IPS-11a (cell line): Measurements from ENCODE around the gene SCP2.

Source experiments
- H3K4me3 ChIP-seq: one replicate; pipeline ENCODE4 v1.5.1; 2013; ENCODE audit warnings: low read depth, low read length, control low read depth

Gene SCP2

GRCh38 chr1:53079251-53079650 is 152.2 kb downstream of the SCP2 start:
- no peak overlapping the region for H3K4me3 ChIP-seq

- no peak overlapping the region for H3K4me3 ChIP-seq
These were observed 153.0 kb downstream of the SCP2 start for GRCh38 chr1:53080041-53080440.

GRCh38 chr1:53080769-53081168 is 153.7 kb downstream of the SCP2 start:
- no peak overlapping the region for H3K4me3 ChIP-seq

DNA sequence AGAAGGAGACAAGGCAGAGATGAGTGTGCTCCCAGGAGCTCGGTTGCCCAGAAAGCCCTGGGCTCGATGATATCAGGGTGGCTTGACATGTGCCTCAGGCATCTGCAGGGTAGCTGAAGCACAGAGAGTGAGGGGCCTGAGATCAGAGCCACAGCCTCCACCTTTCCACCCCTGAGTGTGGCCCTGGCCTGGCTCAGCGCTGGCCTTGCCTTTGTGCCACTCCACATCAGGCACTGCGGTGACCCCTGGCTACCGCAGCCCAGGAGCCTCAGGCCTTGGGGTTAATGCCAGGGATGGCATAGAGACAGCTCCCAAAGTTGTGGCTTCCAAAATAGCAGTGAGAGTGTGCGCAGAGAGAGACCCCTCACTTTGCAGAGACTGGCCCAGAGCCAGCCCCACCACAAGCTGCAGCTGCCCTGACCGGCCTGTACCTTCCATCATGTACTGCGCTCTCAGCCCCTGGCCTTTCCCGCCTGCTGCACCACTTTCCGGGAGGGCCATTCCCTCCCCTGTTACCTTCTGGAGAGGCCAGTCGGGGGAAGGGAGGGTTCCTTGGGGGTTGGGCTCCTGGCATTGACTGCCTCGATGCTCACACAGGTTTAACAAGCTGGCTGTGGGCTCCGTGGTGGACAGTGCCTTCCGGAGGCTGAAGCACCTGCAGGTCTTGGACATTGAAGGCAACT is 154.4 kb downstream of the SCP2 start:
- no peak overlapping the region for H3K4me3 ChIP-seq

DNA sequence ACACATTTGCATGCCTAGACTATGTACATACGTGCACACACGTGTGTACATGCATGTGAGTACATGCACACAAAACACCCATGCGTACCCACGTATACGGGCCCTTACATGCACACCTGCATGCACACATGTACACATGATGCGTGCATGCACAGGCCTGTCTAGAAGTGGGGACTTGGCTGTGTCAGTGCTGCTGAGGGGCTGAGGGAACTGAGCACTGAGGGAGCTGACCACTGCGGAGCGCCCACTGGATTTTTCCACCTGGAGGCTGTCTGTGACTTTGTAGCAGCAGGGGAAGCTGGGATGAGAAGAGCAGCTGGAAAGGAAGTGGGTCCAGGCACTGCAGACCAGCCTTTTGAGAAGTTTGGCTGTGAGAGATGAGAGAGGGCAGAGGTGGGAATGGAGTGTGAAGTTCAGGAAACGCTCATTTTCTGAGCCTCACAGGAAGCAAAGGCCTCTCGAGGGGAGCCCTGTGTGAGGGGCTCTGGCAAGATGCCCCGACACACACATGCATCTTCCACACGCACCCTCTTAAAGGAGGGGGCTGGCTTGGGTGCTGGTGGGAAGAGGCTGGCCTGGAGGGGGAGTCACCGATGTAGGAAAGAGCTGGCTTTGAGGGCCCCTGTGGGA is 155.9 kb downstream of the SCP2 start:
- H3K4me3 ChIP-seq: no peak overlapping the region

DNA sequence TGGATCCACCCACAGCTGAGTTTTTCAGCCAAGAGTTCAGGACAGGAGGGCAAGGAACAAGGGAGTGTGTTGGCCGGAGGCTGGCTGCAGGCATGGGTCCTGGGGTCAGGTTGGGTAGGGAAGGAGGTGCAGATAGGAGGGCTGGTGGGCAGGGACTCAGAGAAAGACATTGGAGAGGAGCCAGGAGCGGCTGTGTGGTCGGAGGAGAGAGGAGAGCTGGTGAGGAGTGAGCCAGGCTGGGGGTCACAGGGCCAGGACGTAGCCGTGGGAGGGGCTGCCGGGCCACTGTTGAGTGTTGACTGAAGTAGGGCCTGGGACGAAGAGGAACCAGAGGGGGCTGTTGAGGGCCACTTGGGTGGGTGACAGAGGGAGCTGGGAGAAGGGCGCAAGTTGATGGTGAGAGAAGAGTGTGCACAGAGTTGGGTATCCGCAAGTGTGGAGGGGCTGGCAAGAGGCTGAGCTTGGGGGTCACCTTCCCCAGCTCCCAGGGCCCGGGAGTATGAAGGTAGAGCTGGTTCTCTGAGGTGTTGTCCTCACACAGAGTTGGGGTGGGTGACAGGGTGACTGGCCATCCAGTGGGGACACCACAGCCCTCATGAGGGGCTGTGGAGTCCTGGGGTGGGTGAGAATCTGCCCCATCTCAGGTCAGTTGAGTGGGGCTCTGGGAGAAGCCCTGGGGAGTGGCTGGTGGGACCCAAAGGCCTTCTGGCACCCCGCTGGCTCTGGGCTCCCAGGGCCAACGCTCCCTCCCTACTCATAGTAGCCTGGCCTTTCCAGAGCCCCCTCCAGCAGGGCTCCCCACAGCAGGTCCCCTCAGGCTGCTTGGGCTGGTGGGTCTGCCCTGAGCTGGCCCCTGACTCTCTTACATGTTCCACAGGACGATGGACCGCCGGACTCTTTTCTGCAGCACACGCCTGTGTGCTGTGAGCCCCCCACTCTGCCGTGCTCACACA is 156.8 kb downstream of the SCP2 start:
- H3K4me3 ChIP-seq: no peak overlapping the region

DNA sequence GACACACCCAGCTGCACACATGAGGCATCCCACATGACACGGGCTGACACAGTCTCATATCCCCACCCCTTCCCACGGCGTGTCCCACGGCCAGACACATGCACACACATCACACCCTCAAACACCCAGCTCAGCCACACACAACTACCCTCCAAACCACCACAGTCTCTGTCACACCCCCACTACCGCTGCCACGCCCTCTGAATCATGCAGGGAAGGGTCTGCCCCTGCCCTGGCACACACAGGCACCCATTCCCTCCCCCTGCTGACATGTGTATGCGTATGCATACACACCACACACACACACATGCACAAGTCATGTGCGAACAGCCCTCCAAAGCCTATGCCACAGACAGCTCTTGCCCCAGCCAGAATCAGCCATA is 157.5 kb downstream of the SCP2 start:
- no peak overlapping the region for H3K4me3 ChIP-seq

GRCh38 chr1:53085405-53085804 is 158.3 kb downstream of the SCP2 start:
- H3K4me3 ChIP-seq: no peak overlapping the region

GRCh38 chr1:53086491-53087070 is 159.5 kb downstream of the SCP2 start:
- H3K4me3 ChIP-seq: no peak overlapping the region

- no peak overlapping the region for H3K4me3 ChIP-seq
These were observed 160.5 kb downstream of the SCP2 start for GRCh38 chr1:53087332-53088285.

DNA sequence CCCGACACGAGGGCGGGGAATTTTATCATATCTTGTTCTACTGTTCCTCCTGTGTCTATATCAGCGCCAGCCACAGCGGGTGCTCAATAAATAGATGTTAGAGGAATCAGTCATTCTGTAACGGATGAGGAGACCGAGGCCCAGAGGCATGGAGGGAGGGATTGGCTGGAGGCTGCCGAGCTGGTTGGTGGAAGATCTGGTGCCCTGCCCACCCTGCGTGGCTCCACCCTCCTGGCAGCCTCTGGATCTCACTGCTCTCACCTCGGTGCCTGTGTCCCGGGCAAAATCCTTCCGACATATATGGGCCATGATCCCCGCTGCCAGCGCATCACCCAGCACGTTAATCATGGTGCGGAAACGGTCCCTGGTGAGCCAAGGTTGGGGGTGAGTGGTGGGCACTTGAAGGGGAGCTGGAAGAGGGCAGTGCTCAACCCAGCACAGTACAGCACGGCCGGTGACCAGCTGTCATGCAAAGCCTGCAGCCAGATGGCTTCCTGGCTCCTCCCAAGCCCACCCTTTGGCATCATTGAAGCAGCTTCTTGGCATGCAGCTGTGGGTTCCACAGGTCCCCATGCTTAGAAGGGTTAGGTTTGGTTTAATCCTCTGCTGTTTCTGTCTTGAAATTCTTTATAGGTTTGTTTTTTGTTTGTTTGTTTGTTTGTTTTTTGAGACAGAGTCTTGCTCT is 161.7 kb downstream of the SCP2 start:
- H3K4me3 ChIP-seq: no peak overlapping the region

DNA sequence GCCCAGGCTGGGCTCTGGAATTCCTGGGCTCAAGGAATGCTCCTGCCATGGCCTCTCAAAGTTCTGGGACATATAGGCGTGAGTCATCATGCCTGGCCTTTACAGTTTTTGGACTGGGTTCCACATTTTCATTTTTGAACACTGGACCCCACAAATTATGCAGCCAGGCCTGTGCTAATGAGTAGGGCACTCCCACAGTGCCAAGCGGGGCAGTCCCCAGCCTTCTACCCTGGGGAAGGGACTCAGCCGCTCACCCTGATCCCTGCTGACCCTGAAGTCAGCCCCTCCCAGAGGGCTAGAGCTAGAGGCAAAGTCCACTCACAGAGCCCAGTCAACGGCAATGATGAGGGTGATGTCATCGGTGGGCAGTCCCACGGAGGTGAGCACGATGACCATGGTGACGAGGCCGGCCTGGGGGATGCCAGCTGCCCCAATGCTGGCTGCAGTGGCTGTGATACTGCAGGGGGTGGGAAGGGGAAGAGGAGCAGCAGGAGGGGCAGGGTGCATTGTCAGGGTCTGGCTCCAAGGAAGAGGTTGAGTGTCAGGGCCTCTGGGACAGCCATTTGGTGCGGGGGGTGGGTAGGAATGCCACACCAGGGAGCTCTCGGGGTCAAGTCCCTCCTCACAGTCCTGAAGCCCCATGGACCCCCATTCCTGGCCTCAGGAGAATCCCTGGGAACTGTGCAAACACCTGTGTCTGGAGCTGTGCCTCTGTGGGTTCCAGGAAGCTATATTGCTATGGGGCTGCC is 162.6 kb downstream of the SCP2 start:
- H3K4me3 ChIP-seq: no peak overlapping the region

DNA sequence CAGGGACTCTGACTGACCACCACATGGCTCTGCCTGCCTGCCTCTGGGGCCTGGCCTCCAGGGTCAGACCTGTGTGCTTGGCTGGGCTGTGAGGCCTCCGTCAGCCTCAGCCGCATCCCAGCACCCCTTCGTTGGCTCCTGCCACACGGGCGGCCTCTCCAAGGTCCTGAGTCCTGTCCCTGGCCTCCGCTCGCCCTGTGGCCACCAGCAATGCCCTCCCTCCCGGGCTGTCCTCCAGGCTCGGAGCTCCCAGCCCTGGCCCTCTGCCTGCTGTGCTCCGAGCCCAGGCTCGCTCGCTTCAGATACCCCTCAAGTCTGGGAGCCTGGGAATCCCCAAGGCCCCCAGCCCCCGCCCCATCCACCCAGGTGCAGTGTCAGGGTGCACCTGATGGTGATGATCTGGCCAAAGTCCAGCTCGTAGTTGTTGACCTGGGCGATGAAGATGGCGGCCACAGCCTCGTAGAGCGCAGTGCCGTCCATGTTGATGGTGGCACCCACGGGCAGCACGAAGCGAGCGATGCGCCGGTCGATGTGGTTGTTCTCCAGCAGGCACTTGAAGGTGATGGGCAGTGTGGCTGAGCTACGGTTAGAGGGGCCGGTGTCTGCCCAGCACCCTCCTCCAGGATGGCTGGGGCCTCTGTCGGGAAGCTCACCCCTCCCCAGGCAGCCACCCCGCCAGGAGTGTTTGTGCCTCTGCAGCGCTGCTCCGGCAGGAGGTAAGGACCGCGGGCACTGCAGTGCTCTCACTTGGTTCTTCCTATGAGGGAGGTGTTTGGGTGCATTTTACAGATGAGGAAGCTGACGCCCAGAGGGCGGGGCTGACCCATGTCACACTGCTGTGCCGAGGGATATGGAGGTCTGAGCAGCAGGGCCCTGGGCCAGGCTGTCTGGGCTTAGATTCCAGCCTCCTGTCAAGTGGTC is 163.4 kb downstream of the SCP2 start:
- H3K4me3 ChIP-seq: no peak overlapping the region

GRCh38 chr1:53091841-53092645 is 165.0 kb downstream of the SCP2 start:
- no peak overlapping the region for H3K4me3 ChIP-seq

- no peak overlapping the region for H3K4me3 ChIP-seq
These were observed 165.8 kb downstream of the SCP2 start for GRCh38 chr1:53092659-53093450.

DNA sequence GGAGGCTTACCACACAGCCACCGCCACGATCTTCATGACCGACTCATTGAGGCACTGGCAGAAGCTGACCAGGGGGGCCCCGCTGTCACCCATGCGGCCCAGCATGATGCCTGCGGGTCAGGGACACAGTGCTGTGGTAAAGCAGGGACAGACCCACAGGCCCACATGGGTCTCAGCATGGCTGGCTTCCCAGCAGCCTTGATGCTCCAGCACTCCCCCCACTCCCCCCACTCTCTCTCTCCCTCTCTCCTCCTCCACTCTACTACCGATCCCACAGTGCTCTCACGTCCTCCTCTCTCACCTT is 166.3 kb downstream of the SCP2 start:
- no peak overlapping the region for H3K4me3 ChIP-seq
